Left renal cortex interstitium (tissue), 4 donors: ENCODE data around the gene LHFPL6. TPM values are rescaled to one million over a fixed set of nuclear protein-coding genes. Genes with fewer than 3 reads are reported as not detected.

Source experiments
- DNase-seq, 4 donors: peaks; one replicate each; pipeline ENCODE4 v3.0.0-alpha.2; 2013; ENCODE audit warnings: low read depth in 4 of 4, low spot score in 2 of 4, missing footprints in 1 of 4
- polyA plus RNA-seq, 4 donors: library from polyadenylated mRNA; unstranded; fragments of 120-200 nt; gene quantifications; one replicate each; pipeline ENCODE4 v1.2.1, GENCODE V29; 2013; ENCODE audit not compliant: insufficient read length in 4 of 4

The LHFPL6 gene
- polyA plus RNA-seq, 4 donors = 30.9 to 43.5 (median 38.1) TPM

DNA sequence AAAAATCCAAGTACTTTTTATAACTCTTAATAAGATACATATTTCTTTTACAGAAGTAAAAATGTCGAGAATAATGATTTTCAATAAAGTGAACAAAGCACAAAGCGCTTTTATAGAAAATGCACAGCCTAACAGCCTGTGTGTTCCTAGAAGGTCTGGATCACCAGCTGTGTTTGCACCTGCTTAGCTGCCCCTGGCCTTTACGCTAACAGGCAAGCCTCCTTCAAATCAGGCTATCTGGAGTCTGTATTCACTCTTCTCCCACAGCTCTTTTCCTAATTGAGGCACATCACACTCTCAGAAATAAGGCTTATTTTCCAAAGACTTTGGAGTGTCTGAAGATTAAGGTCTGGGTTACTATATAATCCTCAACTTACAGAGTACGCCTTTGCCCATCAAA lies 183.1 kb downstream of the LHFPL6 start:
- DNase-seq = no peak

DNA sequence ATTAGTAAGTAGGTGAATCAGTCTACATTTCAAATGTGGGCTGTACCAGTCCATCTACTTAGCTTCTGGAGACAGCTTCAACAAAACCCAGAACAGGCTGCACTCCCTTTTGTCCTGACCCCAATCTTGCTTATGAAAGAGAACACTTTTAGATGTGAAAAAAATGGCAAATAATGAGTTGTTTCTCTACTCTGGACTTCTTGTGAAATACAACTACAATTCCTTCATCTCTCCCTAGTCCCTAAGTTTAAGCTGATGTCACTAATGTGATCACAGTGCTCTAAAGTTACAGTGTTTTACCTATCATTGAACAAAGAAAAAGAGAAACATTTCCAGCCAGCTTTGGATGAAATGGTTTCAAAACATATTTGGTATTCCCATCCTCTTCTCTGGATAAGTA lies 183.9 kb downstream of the LHFPL6 start:
- no peak for DNase-seq

DNA sequence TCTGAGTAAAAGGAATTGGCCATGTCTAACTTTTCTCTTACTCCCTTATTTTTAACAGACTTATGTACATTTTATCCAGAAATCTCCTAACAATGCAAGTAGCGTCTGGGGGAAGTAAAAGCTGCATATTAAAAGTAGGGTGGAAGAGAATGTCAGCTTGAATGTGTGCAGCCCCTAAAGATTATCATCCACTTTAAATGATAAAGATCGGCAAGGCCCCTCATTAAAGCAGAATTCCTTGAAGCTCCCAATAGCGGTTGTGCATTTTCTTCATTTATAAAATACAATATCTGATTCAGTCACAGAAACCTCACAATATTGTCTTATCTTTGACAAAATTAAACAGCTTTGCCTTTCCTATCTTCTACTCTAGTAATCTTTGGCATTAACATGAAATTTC lies 184.6 kb downstream of the LHFPL6 start:
- no peak for DNase-seq

DNA sequence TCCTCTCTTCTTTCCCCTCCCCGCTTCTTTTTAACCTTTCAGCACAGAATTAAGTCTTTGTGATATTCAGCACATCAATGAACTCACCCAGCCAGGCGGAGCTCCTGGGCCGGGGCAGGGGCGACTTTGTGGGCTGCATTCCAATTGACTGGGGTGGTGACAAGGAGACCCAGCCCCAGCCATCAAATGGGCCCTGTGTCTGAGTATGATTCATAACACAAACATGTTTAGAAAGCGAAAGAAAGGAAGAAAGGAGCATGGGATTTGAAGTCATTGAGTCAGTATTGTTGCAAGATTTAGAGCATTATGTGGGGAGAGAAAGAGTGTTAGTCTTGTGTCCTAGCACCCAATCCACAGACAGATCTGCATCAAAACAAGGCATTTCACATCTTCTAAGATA lies 185.3 kb downstream of the LHFPL6 start:
- no peak for DNase-seq

DNA sequence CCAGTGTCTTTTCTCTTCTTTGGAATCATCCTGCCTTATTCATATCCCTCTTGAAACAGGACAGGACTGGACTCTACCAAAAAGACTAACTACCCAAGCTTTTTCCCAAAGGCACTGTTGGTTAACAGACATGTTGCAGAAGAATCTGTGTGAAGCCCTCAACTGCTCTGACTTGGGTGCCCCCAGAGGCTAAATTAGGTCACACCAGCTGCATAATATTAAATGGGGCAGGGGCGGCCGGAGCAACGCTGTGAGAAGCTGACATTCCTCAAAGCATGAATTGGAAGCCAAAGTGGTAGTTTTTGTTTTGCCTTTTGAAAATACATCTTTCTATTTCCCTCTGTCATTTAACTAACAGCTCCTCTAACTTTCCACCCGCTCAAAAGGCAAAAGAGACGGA lies 185.9 kb downstream of the LHFPL6 start:
- no peak for DNase-seq

DNA sequence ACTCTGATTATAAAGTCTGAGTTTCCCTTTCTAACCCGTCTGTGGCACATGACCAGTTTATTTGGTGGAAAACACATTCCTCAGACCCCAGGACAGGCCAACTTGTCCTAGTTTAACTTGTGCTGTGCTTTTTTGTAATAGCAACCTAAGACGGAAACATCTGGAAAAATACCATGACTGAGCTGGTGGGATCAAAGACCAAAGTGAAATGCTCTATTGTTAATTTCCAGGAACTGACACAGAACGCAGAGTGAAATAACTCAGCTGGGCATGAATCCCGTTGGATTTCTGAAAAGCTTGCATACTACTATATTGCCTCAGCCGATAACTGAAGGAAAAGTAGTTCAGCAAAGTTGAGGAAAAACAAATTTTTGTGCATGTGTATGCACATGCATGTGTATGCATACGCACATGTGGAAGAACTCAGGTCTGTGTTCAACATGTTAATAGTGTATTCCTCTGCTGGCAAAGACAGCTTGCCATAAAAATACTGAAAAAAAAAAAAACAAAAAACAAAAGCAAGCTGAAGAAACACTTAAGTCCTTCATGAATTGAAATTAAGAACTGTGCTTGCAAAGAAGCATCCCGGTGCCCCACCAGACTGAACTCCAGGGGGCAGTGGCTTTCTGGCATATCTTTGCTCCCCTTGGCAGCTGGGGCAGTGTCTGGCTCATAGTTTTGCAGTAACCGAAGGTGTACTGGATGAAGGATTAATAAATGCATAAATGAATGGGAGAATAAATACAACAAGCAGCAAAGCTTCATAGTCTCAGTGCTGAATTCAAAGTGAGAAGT lies 187.8 kb downstream of the LHFPL6 start:
- no peak for DNase-seq

DNA sequence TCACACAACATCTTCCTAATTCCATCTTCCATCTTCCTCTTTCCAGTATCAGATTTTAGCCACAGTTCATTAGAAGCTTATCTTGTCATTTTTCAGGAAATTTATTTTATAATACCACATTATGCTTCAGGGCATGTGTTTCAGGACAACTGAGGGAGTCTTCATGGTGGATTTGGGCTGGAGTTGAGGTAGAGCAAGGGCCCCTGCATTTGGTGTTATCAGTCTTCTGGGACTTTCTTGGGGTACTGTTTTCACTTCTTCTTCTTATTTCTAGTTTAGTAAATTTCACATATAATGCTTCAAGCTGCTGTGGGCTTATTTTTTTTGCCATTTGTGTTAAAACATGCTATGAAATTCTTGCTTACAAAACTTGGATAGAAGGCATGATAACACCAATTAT lies 188.7 kb downstream of the LHFPL6 start:
- no peak for DNase-seq

DNA sequence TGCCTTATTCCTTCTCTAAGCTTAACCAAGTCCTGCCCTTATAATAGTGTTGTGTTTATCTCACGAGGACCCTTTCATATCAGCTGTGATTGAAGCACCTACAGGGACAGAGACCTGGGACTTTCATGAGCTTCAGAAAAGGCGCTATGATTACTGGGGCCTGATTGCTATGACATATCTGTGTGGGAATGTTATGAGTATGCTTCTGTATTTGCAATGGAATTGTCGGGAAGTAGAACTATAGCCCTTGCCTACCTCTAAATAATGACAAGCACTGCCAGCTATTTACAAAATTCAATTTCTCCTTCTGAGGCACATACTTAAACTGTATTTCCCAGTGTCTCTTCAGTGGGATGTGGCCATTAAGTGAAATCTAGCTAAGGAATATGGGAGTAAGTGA lies 191.5 kb downstream of the LHFPL6 start:
- no peak for DNase-seq

DNA sequence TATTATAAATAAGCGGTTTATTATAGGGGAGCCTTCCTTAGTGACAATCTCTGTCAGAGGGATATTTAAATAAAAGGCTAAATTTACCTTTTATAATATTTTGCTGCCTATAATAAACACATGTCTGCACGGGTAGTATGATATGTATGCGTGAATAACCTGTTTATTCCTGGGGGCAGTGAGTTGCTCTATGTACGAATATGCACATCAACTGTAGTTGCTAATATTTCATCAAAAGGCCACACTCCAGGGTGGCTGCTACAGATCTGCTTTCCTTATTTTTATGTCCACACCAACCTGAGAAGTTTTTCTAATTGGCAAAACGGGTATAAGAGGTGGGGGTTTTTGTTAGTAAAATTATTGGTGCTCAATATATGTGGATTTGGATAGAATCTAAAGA lies 192.0 kb downstream of the LHFPL6 start:
- DNase-seq = no peak

DNA sequence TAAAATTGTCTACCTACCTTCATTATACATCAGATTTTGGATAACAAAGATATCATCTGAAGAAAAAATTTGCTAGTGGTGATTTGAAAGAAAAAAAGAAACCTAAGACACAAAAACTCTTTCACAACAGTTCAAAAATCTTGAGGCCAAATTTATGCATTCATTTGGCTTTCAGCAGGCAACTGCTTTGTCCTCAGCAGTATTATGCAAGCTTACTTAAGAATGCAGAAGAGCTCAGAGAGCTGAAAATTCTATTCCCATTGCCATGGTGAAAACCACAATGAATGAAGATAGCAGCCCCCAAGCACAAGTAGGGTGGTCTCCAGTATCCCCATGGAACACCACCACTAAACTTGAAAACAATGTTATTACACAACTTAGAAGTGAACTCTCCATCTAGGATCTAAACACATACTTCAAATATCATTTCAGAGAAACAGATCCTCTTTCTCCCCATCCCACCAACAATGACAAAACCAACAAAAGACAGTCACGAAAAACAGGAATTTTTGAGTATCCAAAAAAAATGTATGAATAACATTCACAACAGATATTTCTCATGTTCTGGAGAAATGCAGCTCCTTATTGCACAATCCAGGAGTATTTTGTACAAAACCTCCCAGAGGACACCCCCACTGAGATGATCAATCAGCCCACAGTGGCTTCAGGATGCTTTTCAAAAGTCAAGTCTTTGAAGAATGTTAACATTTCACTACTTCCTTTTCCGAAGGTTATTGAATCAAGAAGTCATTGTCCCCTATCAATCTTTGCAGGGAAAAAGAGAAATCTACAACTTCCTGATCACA lies 192.7 kb downstream of the LHFPL6 start:
- no peak for DNase-seq

DNA sequence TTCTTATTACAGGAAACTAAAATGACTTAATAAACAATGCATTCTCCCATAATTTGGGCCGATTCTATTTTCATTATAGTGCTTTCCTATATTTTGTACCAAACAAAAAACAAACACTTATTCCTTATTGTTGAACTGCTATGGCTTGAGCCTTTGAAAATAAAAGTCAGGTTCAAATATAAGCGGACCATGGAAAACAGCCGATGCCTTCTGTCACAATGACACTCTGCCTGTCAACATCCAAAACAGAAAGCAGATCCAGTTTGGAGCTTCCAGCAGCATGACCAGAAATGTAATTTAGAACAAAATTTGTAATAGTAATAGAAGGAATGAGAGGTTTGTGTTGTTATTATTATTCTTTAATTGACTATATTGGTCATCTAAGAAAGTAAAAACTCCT lies 194.5 kb downstream of the LHFPL6 start:
- no peak for DNase-seq

DNA sequence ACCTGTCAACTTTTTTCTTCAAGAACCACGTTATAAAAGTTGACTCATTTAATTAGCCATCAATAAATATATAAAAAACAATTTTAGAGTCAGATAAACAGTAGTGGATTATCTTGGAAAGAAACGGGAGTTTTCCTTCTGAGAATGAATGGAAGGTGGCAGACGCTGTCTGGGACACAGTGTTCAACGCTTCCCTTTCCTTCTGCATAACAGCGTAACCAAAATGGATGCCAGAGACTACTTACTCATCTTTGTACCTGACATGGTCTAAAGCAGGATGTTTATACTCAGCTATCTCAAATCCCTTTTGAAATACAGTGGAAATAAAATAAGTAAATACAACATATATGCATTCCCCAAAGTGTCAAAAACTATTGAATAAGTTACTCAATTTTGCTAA lies 195.2 kb downstream of the LHFPL6 start:
- DNase-seq = no peak

DNA sequence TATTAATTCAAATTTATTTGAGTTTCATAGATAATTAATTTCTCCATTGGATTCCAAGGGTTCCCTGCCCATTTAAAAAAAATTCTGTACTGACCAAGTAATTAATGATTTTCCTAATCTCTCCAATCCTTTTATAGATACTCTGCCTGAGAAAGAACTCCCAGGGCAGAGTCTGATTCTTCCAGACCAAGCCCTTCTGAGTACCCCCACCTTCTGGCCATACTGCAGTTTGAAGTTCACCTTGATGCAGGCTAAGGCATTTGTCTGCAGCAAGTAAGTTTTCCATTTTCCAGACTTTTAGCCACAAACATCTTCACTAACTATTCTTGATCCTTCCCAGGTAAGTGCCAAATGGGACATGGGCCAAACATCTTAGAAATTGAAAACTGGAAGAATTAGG lies 195.9 kb downstream of the LHFPL6 start:
- no peak for DNase-seq

DNA sequence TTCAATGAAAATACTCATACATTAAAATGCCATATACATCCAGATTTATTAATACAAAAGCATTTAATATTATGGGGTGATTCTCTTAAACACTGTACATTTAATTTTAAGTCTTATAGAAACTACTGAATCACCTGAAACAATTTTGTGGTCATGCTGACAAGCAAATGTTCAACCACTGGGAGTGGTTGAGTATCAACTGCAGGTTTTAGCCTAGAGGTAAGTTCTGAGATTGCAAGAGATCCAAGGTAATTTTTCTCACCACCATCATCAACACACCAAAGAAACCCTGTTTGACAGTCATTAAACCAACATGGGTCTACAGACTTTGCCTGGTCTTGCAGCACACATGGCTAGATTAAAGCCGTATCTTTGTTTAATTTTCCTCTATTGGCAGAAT lies 196.3 kb downstream of the LHFPL6 start:
- no peak for DNase-seq

DNA sequence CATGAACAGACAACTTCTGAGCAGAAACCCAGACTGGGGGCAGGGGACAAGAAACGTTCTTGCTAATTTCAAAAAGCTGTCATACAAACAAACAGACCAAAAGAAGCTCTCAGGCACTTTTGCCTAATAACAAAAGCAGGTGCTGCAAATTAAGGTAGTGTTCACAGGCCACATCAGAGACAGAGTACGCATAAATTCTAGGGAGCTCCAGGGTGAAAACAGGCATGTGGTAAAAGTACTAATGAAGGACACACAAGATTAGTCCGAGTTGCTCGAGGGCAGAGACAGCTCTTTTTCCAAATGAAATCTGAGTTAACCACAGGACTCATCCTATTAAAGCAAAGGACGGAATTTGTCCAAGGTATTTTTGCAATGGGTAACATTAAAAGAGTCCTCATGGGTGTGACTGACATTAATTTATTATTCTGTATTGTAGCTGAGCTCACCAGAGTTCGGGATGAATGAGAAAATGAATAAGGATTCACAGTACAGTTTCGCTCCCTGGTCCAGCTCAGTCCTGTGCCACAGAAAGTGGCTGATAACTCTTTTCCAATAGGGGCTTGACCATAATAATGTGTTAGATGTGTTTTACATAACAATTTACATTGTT lies 197.3 kb downstream of the LHFPL6 start:
- DNase-seq = no peak

DNA sequence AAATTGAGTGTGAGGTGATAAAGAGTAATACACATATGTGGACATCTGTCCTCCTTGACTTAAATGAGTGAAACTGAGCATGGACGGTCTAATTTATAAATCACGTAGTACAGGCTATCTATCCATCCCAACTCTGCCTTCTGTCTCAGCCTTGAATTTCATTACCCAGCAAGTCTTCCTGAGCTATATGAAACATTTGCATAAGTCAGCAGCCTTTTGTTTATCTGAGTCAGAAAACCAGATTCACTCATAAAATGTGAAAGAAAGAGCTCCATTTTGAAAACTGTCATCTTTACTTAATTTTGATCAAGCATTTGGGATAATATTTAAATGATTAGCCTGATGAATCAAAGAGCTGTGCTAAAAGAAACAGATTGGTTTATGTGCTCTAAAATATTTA lies 197.9 kb downstream of the LHFPL6 start:
- DNase-seq = no peak

DNA sequence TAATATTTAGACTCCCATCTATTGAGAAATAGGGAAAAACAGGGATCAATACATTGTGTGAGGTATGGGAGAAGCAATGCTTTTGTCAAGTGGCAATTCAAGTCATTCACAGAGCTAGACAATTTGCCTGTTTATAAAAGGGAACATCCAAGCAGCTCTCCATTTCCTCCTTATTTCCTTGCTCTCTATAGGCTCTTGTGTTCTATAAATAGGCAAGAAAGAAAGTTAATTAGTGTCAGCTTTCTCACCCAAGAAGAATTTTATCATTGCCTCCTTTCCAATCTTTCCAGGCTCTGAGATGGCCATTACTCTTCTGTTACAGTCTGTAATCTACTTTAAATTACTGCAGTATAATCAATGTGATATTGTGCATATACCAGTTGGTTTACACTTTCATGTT lies 199.9 kb downstream of the LHFPL6 start:
- DNase-seq = no peak

DNA sequence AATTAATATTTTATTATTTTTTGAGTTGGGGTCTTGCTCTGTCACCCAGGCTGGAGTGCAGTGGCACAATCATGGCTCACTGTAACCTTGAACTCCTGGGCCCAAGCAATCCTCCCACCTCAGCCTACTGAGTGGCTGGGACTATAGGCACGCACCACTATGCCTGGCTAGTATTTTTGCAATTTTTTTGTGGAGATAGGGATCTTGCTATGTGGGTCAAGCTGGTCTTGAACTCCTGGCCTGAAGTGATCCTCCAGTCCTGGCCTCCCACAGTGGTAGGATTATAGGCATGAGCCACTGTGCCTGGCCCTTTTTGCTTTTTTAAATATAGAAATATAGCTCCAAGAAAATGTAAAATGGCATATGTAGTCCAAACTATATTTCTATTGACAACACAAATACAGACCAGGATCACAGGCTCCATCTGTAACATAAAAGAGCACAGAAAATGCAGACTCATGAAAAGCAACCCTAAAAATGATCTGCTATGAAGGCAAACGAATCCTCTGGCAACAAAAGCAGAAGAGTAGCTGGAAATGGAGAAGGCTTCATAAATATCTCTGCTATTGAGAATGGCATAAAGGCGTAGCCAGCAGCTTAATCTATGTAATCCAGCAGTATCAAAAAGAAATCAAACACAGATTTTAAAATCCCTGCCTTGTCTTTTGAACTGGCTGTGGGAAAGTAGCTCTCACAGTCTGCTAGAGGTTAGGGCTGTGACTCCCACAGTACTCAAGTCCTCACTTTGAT lies 200.6 kb downstream of the LHFPL6 start:
- DNase-seq = no peak

DNA sequence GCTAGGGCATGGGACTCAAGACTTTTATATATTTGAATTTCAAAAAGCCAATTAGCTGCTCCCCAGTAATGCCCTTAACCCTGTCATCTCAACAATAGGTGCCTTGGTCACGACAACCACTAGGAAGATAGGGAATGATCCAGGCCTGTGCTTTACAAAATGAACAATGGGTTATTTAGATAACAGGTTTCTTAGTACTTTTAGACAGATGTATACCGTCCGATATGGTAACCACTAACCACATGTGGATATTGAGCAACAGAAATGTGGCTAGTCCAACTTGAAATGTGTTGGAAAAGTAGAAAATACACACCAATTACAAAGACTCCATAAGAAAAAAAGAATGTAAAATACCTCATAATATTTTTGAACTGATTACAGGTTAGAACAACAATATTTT lies 201.2 kb downstream of the LHFPL6 start:
- no peak for DNase-seq

DNA sequence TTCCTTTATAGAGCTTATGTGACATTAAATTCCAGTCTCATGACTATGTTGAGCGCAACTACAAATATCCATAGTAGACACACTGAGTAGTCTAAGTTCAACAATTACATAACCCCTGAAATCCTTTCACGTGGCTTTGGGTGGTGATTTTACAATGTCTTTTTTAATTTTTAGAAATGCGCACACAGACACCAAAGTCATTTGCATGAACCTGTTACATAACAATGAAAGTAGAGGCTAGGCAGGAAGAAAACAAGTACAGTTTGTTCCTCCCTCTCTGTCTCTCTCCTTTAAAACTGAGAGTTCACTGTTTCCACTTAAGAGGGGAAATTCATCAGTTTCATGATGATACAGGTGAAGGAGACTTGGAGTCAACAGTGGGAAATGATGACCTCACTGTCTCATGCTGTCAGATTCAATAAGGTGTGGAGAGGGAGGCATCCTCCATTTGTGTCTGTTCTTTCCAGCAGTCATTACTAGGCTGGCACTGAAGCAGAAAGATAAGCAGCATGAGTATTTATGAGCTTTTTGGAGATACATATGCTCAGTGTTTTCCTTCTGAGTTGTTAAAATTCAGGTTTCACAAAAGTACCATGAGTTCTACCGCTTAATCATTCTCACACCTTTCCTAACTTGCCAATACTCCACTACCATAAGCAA lies 201.8 kb downstream of the LHFPL6 start:
- no peak for DNase-seq

DNA sequence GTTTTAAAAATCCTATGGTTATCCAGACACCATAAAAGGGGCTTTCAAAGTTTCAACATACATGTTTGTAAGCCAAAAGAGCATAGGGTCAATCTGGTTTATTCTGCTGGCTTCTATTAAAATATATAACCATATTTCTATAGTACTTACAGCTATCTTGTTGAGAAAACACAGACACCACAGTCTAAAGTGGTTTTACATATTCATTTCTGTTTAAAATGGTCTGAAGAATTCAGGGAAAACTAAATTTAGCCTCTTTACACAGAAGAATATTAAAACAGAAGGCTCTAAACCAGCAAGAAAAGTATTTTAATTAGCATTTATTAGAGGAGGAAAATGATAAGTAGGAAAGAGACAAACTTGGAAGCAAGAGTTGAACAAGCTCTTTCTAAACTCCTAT lies 203.9 kb downstream of the LHFPL6 start:
- DNase-seq = no peak
